Epidermal melanocyte (primary cell): ENCODE results near the gene PXT1.
A peak's percentile ranks its signal among the peaks of the same experiment; 100 is the strongest.

Experiments
- DNase-seq: peaks from one replicate; pipeline ENCODE4 v3.0.0; 2011; ENCODE audit warnings: low spot score; ENCODE audit not compliant: insufficient read length

Gene PXT1

DNA sequence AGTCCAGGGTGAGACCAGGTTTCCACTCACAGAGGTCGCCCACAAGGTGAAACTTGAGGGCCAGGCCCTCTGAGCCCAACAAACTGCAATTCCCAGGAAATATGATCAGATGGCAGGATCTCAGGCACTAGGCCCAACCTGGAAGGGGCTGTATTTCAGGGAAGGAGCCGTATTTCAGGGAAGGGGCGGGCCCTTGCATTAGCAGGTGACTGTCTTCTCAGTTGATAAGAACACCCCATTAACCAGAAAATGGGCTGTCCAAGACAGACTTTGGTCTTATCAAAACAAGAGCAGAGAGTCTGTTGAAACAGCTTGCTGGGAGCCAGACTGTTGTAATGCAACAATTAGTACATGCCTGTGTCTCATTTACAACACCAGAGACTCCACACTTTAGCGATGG lies 95.0 kb downstream of the PXT1 start:
- no peak for DNase-seq

GRCh38 chr6:36346486-36347273 lies 96.0 kb downstream of the PXT1 start:
- no peak for DNase-seq

DNA sequence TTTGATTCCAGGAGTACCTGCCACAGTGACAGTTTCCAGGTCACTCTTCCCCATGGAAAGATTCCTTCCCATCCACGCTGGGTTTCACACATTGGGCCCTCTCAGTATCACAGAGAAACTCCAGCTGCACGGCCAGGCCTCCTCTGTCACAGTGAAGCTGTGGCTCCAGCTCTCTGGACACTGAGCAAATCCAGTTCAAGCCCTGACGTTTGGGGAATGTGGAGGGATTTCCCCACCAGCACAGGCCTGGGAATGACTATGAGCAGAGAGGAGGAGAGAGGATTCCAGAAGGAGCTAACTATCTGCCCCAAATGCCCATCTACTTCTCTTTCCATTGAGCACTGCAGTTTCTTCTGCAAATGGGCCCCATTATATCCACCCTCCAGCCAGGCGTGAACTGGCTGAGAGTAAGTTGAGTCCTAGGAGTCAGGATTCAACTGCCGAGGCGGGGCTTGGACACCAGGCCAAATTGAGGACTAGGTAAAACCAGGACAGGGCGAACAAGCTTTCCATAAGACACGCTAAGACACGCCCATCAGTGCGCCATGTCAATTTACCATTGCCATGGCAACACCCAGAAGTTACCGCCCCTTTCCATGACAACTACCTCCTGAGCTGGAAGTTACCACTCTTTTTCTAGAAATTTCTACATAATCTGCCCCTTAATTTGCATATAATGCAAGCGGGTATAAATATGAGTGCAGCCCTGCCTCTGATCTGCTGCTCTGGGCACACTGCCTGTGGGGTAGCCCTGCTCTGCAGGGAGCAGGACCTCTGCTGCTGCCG lies 96.8 kb downstream of the PXT1 start:
- no peak for DNase-seq

- no peak for DNase-seq
Observed at GRCh38 chr6:36343109-36343680, 99.5 kb downstream of the PXT1 start.

DNA sequence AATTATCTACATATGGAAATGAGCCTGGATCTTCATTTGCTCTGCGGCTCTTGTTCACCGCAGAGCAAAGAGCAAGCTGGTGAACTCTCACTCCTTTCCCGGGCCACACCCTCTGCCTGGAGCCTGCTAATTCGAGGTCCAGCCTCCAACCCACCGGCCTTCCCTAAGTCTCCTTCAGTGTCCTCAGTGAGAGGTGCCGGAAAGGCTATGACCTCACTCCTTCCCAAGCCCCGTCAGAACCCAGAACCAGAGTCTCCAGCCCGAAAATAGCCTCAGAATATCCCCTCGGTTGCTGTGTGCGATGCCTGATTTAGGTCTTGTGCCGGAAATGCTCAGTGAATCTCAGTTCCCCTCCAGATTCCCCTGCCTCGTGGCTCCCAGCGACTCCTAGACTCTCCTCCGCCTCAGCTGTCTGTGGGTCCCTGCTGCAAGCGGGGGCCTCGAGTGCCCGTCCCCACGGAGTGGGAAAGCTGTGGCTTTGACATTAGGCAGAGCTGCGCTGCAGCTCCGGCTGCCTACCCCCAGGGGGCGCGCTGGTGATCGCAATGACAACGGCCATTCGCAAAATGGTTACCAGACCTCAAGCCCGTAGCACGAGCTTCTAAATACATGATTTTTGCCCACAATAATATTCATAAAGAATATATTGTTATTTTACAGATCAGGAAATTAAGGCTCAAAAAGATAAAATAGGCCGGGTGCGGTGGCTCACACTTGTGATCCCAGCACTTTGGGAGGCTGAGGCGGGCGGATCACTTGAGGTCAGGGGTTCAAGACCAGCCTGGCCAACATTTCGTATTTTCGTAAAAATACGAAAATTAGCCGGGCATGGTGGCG lies 101.8 kb downstream of the PXT1 start:
- peak; percentile 72 for DNase-seq
